Right lobe of liver (tissue), 6 donors: ENCODE results near the gene ZNF841. TPM values are rescaled to one million over a fixed set of nuclear protein-coding genes. Genes with fewer than 3 reads are reported as not detected.
"Not testable (repeated sequence)": the region's sequence is repeated elsewhere in the genome, so short reads cannot be mapped to it uniquely, and the experiment has no call there.

Source experiments
- ATAC-seq, 4 donors: fragments of 200-7000 bp; cut with Tn5 transposase; one replicate each; pipeline ENCODE4 v1.9.1; 2020; ENCODE audit warnings: mild to moderate bottlenecking in 4 of 4, moderate library complexity in 4 of 4
- DNase-seq, 3 donors: peaks; one replicate each; pipeline ENCODE4 v3.0.0-alpha.2; 2020
- H3K27ac ChIP-seq, 3 donors: fragments of 200-600 bp; one replicate each; pipeline ENCODE4 v1.8.0; 2022
- H3K27me3 ChIP-seq, 2 donors: fragments of 200-600 bp; one replicate each; pipeline ENCODE4 v1.8.0; 2022
- H3K36me3 ChIP-seq, 4 donors: fragments of 200-600 bp; sonication (generic) in 1 of 4; one replicate each; pipeline versions ENCODE4 v1.5.1 to v1.8.0; 2017 to 2022; ENCODE audit warnings: control low read depth in 1 of 4
- H3K4me1 ChIP-seq, 4 donors: fragments of 200-600 bp; sonication (generic) in 1 of 4; one replicate each; pipeline versions ENCODE4 v1.5.1 to v1.8.0; 2017 to 2022; ENCODE audit warnings: control low read depth in 1 of 4
- H3K4me3 ChIP-seq, 3 donors: fragments of 200-600 bp; one replicate each; pipeline ENCODE4 v1.8.0; 2022
- H3K9me3 ChIP-seq, 4 donors: fragments of 200-600 bp; sonication (generic) in 1 of 4; one replicate each; pipeline versions ENCODE4 v1.5.1 to v1.8.0; 2017 to 2022; ENCODE audit warnings: control low read depth in 1 of 4
- CTCF ChIP-seq, 4 donors: fragments of 200-600 bp in 3 of 4; fragments of 450-650 bp in 1 of 4; IDR thresholded peaks; one replicate each; pipeline versions ENCODE4 v1.5.1 to v1.8.0; 2016 to 2022; ENCODE audit warnings: antibody characterized with exemption in 4 of 4, mild to moderate bottlenecking in 2 of 4
- POLR2A ChIP-seq: fragments of 450-650 bp; IDR thresholded peaks from one replicate; pipeline ENCODE4 v1.6.1; 2017; ENCODE audit warnings: antibody characterized with exemption, mild to moderate bottlenecking
- WGBS: methylation state at CpG from one replicate; pipeline ENCODE4 v1.1.6; 2018; ENCODE audit warnings: low coverage, low lambda C conversion rate; ENCODE audit not compliant: insufficient coverage; ENCODE audit errors: missing lambda C conversion rate; 5-methylcytosine and 5-hydroxymethylcytosine counted together
- intact Hi-C, 2 donors: fragments of 100-400 bp; cut with DNase I; formaldehyde crosslinking; loops; one replicate each; pipeline versions ENCODE4 v1.11.2 to v1.14.1; 2022
- total RNA-seq, 6 experiments: library from RNA; depleted of rRNA in 2 of 6; stranded (reverse); fragments of >200 nt in 2 of 6; fragmentation: NEBNext Ultra II Directional in 3 of 6; extraction: Animal tissue kit (Norgen Biotek cat#: 25700) in 3 of 6; gene quantifications; one replicate each; pipeline versions ENCODE4 v1.1.0 to v1.2.4, GENCODE V29; 2016 to 2023
- donor health status: DM: no; HTN: yes; CAD: no.
- donor health status: DM: no; HTN: no; CAD: no.
- donor health status: DM: no; HTN: no; CAD: no.
- donor health status: DM: no; HTN: yes; CAD: no.
- donor health status: DM: no; HTN: yes; CAD: no.

ZNF841 gene
- total RNA-seq, 6 experiments from 2014 or later: 2.8 to 8.7 (median 5.8) TPM

- no peak for ATAC-seq
- WGBS: 87% methylated on average over 3 of the region's 5 CpGs
These were observed 25.1 kb downstream of the ZNF841 start for GRCh38 chr19:52070496-52070895.

GRCh38 chr19:52069653-52070052 lies 25.9 kb downstream of the ZNF841 start:
- WGBS: 97% methylated on average over 2 of the region's 2 CpGs
- ATAC-seq: no peak
- Histone ChIP-seq H3K36me3 (peaks cover 0 to 72% (median 17%) of the 10 kb centered on the region in 4 donors), H3K27ac (no peak overlapping the region), H3K4me1 (no peaks in the 10 kb centered on the region), H3K9me3 (peaks cover 5 to 82% (median 33%) of the 10 kb centered on the region in 4 donors), H3K4me3 (no peak overlapping the region), H3K27me3 (no peaks in the 10 kb centered on the region)
- DNase-seq: no peak
- TF ChIP-seq POLR2A (no peak), CTCF (IDR thresholded peaks at IDR 0.05) (no peak)
- intact Hi-C loops: no loop called here

More at GRCh38 chr19:52070496-52070895, 25.1 kb downstream of the ZNF841 start:
- H3K27me3 ChIP-seq: no peaks in the 10 kb centered on the region
- peaks cover under 1 to 81% (median 26%) of the 10 kb centered on the region in 4 donors for H3K9me3 ChIP-seq
- DNase-seq: no peak
- TF ChIP-seq POLR2A: no peak
- no peak for TF ChIP-seq CTCF (IDR thresholded peaks at IDR 0.05)
- no peak overlapping the region for H3K27ac ChIP-seq
- H3K36me3 ChIP-seq: peaks cover 0 to 76% (median 24%) of the 10 kb centered on the region in 4 donors
- no peak overlapping the region for H3K4me3 ChIP-seq
- intact Hi-C loops: no loop called here
- H3K4me1 ChIP-seq: no peaks in the 10 kb centered on the region

GRCh38 chr19:52066258-52066863 lies 29.2 kb downstream of the ZNF841 start:
- no peak for DNase-seq
- no peak overlapping the region for H3K27ac ChIP-seq
- no peak for ATAC-seq
- peaks cover 0 to 59% (median 13%) of the 10 kb centered on the region in 4 donors for H3K36me3 ChIP-seq
- peaks cover 7 to 75% (median 27%) of the 10 kb centered on the region in 4 donors for H3K9me3 ChIP-seq
- 93% methylated on average over 6 of the region's 6 CpGs for WGBS
- intact Hi-C loops: no loop called here
- no peak overlapping the region for H3K4me3 ChIP-seq
- no peak for TF ChIP-seq POLR2A
- no peak for TF ChIP-seq CTCF (IDR thresholded peaks at IDR 0.05)
- H3K4me1 ChIP-seq: no peaks in the 10 kb centered on the region
- no peaks in the 10 kb centered on the region for H3K27me3 ChIP-seq

GRCh38 chr19:52065399-52065798 lies 30.2 kb downstream of the ZNF841 start:
- H3K4me3 ChIP-seq: no peak overlapping the region

GRCh38 chr19:52056480-52056879 lies 39.1 kb downstream of the ZNF841 start:
- ATAC-seq, H3K27me3 ChIP-seq, intact Hi-C loops, H3K27ac ChIP-seq, H3K4me3 ChIP-seq, H3K36me3 ChIP-seq, DNase-seq, H3K4me1 ChIP-seq: not testable (repeated sequence)
- WGBS: 100% methylated on average over 3 of the region's 3 CpGs
- peaks cover 0 to 28% (median 0%) of the 10 kb centered on the region in 4 donors for H3K9me3 ChIP-seq

More at GRCh38 chr19:52065399-52065798, 30.2 kb downstream of the ZNF841 start:
- Histone ChIP-seq H3K27me3 (no peaks in the 10 kb centered on the region), H3K9me3 (peaks cover 7 to 73% (median 24%) of the 10 kb centered on the region in 4 donors), H3K27ac (no peak overlapping the region), H3K4me1 (no peaks in the 10 kb centered on the region), H3K36me3 (peaks cover 0 to 50% (median 10%) of the 10 kb centered on the region in 4 donors)
- ATAC-seq (no peak), DNase-seq (no peak)
- 96% methylated on average over 6 of the region's 6 CpGs for WGBS
- intact Hi-C loops: no loop called here
- TF ChIP-seq POLR2A (no peak), CTCF (IDR thresholded peaks at IDR 0.05) (no peak)

GRCh38 chr19:52051736-52052135 lies 43.8 kb downstream of the ZNF841 start:
- ATAC-seq, H3K27me3 ChIP-seq, H3K4me1 ChIP-seq, DNase-seq, H3K27ac ChIP-seq, H3K36me3 ChIP-seq, intact Hi-C loops, H3K4me3 ChIP-seq: not testable (repeated sequence)
- H3K9me3 ChIP-seq: peaks cover 0 to 18% (median 5%) of the 10 kb centered on the region in 4 donors
- WGBS: 100% methylated on average over 1 of the region's 1 CpG
